ENCODE data around the gene SLC7A10.

The SLC7A10 gene

DNA sequence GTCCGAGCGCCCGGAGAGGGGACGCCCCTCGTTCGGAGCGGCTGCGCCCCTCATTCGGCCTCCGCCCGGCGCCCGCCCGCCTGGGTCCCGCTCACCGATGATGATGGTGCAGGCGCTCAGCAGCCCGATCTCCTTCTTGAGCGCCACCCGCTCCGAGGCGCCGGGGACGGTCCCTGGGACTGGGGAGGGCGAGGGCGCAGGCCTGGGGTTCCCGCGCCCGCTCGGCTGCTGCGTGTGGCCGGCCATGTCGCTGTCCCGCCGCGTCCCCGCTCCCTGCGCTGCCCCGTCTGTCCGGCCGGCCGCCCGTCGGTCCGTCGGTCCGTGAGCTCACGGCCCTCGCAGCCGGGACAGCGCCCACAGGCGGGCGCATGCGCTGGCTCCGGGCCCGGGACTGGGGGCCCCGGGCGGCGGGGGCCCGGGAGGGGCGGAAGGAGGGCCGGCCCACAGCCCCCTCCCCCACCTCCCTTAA lies at the start of gene SLC7A10:
TSS of gene SLC7A10 (minus strand) at position 393 of the 469 bp plus-strand sequence. CDS start at position 246, 147 bp downstream.
- no peak within 1 kb of the TSS for H3K4me3 ChIP-seq (ENCODE audit: control insufficient read depth, low read depth, low read length)
- no peak for DNase-seq (ENCODE audit: low read depth)
- TF ChIP-seq CTCF (IDR thresholded peaks at IDR 0.05; ENCODE audit: control insufficient read depth, insufficient read depth, low read depth, low read length, missing control alignments): no peak

- DNase-seq (ENCODE audit: low read depth): no peak
Observed at GRCh38 chr19:33274663-33275558, 49.3 kb upstream of the SLC7A10 start.

DNA sequence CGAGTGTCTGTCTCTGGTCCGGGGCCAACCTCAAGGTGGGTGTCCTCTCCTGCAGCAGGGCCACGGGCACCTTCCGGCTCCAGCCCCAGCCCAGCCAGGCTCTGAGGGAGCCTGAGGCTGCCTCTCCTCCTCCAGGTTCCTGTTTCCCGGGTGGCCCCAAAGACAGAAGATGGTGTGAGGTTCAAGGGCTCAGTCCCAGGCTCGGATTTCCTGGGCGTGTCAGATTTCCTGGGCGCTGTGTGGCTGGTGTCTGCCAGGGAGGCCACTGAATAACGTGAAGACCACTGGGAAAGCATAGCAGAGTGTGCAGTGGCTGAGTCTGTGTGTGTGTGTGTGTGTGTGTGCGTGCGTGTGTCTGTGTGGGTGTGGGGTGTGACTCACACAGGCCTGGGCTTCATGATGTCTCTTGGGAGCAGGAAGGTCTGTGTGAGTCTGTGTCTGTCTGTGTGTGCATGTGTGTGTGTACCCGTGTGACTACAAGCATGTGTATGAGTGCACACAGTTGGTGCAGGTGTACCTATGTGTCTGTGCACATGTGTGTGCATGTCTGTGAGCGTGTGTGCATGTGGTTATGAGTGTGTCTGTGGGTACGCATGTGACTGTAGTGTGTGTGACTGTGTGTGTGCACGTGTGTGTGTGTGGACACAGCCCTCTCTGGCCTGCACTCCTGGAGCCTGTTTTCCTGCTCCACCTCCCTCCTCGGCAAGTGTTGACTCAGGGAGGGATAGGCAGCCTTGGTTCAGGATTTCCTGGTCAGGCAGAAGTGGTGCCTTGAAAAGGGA lies 48.4 kb upstream of the SLC7A10 start:
- DNase-seq (ENCODE audit: low read depth): peak; percentile 92
- TF ChIP-seq CTCF (IDR thresholded peaks at IDR 0.05; ENCODE audit: control insufficient read depth, insufficient read depth, low read depth, low read length, missing control alignments): no peak
- no peak overlapping the region for H3K4me3 ChIP-seq (ENCODE audit: control insufficient read depth, low read depth, low read length)

More at GRCh38 chr19:33274663-33275558, 49.3 kb upstream of the SLC7A10 start:
- TF ChIP-seq CTCF (IDR thresholded peaks at IDR 0.05; ENCODE audit: control insufficient read depth, insufficient read depth, low read depth, low read length, missing control alignments): no peak
- no peak overlapping the region for H3K4me3 ChIP-seq (ENCODE audit: control insufficient read depth, low read depth, low read length)

DNA sequence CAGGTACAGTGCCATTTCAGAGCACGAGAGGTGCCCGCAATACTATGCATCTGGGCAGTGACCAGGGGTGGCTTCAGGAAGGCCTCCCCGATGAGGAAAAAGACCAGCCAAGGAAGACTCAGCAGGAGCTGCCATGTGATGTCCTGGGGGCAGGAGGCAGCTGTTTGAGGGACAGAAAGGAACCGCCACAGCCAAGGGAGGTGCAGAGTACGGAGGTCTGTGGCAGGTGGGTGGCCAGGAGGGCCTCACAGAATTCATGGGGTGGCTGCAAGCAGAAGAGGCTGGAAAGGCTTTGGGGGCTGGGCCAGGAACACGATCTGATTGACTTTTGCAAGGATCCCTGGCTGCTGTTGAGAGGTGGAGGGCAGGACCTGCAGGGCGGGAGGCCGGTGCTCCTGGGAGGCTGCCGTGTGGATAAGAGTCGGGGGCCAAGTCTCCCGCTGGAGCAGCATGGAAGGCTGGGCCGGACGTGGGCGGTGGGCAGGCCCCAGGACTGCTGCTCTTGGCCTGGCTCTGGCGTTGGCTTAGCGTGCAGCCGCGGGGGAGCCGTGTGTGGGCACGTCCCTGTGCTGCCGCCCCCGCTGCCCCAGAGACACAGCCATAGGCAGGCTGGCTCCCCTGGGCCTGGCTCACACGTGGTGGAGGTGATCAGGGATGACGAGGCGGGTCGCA lies 47.6 kb upstream of the SLC7A10 start:
- no peak for TF ChIP-seq CTCF (IDR thresholded peaks at IDR 0.05; ENCODE audit: control insufficient read depth, insufficient read depth, low read depth, low read length, missing control alignments)
- no peak overlapping the region for H3K4me3 ChIP-seq (ENCODE audit: control insufficient read depth, low read depth, low read length)
- no peak for DNase-seq (ENCODE audit: low read depth)

GRCh38 chr19:33271246-33272021 lies 45.8 kb upstream of the SLC7A10 start:
- no peak for TF ChIP-seq CTCF (IDR thresholded peaks at IDR 0.05; ENCODE audit: control insufficient read depth, insufficient read depth, low read depth, low read length, missing control alignments)
- no peak for DNase-seq (ENCODE audit: low read depth)
- H3K4me3 ChIP-seq (ENCODE audit: control insufficient read depth, low read depth, low read length): no peak overlapping the region

Data from AG09309 (cell line).